Ovary (tissue), 9 donors: ENCODE measurements around the gene SLC16A9. TPM values are rescaled to one million over a fixed set of nuclear protein-coding genes. Genes with fewer than 3 reads are reported as not detected.
"Not testable (repeated sequence)": the region's sequence is repeated elsewhere in the genome, so short reads cannot be mapped to it uniquely, and the experiment has no call there.

Source experiments
- DNase-seq, 5 donors: peaks; one replicate each; pipeline ENCODE4 v3.0.0-alpha.2; 2019 to 2020
- H3K27ac ChIP-seq, 2 donors: fragments of 200-600 bp; one replicate each; pipeline versions ENCODE4 v1.5.1 to v1.8.0; 2019 to 2022
- H3K27me3 ChIP-seq: fragments of 200-600 bp; one replicate; pipeline ENCODE4 v1.8.0; 2022
- H3K36me3 ChIP-seq: fragments of 200-600 bp; sonication (generic); one replicate; pipeline ENCODE4 v1.5.1; 2019
- H3K4me1 ChIP-seq: one replicate; pipeline ENCODE4 v1.8.1; 2013; ENCODE audit warnings: mild to moderate bottlenecking, moderate library complexity; ENCODE audit not compliant: insufficient read depth
- H3K4me3 ChIP-seq: fragments of 200-600 bp; sonication (generic); one replicate; pipeline ENCODE4 v1.5.1; 2017
- H3K9me3 ChIP-seq, 2 donors: fragments of 200-600 bp in 1 of 2; sonication (generic) in 1 of 2; one replicate each; pipeline versions ENCODE4 v1.5.1 to v1.8.1; 2013 to 2019; ENCODE audit warnings: mild to moderate bottlenecking in 1 of 2, moderate library complexity in 1 of 2
- CTCF ChIP-seq, 3 donors: fragments of 450-650 bp in 2 of 3; fragments of 200-600 bp in 1 of 3; IDR thresholded peaks; one replicate each; pipeline versions ENCODE4 v1.5.1 to v1.8.0; 2016 to 2022; ENCODE audit warnings: antibody characterized with exemption in 3 of 3, mild to moderate bottlenecking in 1 of 3
- EP300 ChIP-seq: sonication (generic); formaldehyde crosslinking; IDR thresholded peaks from one replicate; pipeline ENCODE4 v1.6.1; 2017; ENCODE audit warnings: antibody characterized with exemption
- POLR2A ChIP-seq: fragments of 450-650 bp; IDR thresholded peaks from one replicate; pipeline ENCODE4 v1.6.1; 2017; ENCODE audit warnings: antibody characterized with exemption, mild to moderate bottlenecking, moderate library complexity
- WGBS, 3 donors: extraction: QIAGEN DNeasy Blood & Tissue Kit in 1 of 3; methylation state at CpG; one replicate each; pipeline versions ENCODE4 v1.1.5 to v1.1.7; 2013 to 2017; 5-methylcytosine and 5-hydroxymethylcytosine counted together
- intact Hi-C, 4 donors: fragments of 100-400 bp; cut with DNase I; formaldehyde crosslinking; loops; one replicate each; pipeline versions ENCODE4 v1.11.0 to v1.15.1; 2022 to 2023
- polyA plus RNA-seq, 2 donors: library from polyadenylated mRNA; stranded (reverse); fragments of 200-250 nt in 1 of 2; fragments of 350-450 nt in 1 of 2; fragmentation: Illumina TruSeq in 1 of 2; extraction: RNeasy Lipid Tissue Mini Kit (QIAGEN cat#74804) in 1 of 2; gene quantifications; one replicate each; pipeline ENCODE4 v1.2.3, GENCODE V29; 2013 to 2014
- total RNA-seq, 7 donors: library from RNA; depleted of rRNA in 2 of 7; stranded (reverse); fragments of >200 nt in 2 of 7; fragmentation: NEBNext Ultra II Directional in 3 of 7; extraction: Animal tissue kit (Norgen Biotek cat#: 25700) in 3 of 7; gene quantifications; one replicate each; pipeline versions ENCODE4 v1.1.0 to v1.2.4, GENCODE V29; 2016 to 2023
- donor health status: DM: no; HTN: no; CAD: no; lungs with moderate emphysema.
- donor health status: DM: no; HTN: no; CAD: no.
- donor health status: Bipolar disorder and iron deficiency.
- donor health status: DM: yes; HTN: yes; CAD: no.
- donor health status: DM: no; HTN: no; CAD: no.
- donor health status: DM: yes; HTN: yes; CAD: no.

SLC16A9 gene
- total and polyA plus RNA-seq, 9 donors, result 8.1 to 41.5 (median 30.7) TPM

DNA sequence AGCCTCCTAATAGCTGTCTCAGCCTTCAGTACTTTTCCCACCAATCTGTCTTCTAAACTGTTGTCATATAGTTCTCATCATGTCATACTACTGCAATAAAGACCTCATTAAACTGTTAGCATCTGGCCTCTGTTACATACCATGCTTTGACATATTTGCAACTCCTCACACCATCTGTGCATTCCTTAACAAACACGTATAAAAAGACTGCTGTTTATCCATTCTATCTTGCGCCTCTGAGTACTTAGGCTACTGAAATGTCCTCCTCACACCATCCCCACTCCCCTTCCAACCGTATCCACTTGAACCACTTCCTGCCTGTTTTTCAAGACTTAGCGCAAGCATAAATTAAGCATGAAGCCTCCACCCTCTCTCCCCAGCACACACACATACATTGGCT lies 41.6 kb downstream of the SLC16A9 start:
- no peak overlapping the region for H3K4me3 ChIP-seq
- 76 to 78% (median 77%) methylated on average over 4 of the region's 4 CpGs for WGBS, 3 donors
- TF ChIP-seq POLR2A (no peak), EP300 (no peak), CTCF (IDR thresholded peaks at IDR 0.05) (no peak)
- DNase-seq, result no peak
- no peaks in the 10 kb centered on the region for H3K27me3 ChIP-seq
- peaks cover 6% of the 10 kb centered on the region for H3K4me1 ChIP-seq
- no peak overlapping the region for H3K27ac ChIP-seq
- H3K36me3 ChIP-seq, result no peaks in the 10 kb centered on the region
- no peaks in the 10 kb centered on the region for H3K9me3 ChIP-seq
- intact Hi-C loops, result no loop called here

GRCh38 chr10:59666310-59666709 lies 43.3 kb downstream of the SLC16A9 start:
- TF ChIP-seq EP300 (no peak), POLR2A (no peak), CTCF (IDR thresholded peaks at IDR 0.05) (no peak)
- no peak for DNase-seq
- Histone ChIP-seq H3K27ac (no peak overlapping the region), H3K4me3 (no peak overlapping the region), H3K9me3 (no peaks in the 10 kb centered on the region), H3K4me1 (peaks cover 4% of the 10 kb centered on the region), H3K27me3 (no peaks in the 10 kb centered on the region), H3K36me3 (no peaks in the 10 kb centered on the region)
- intact Hi-C loops, result no loop called here

DNA sequence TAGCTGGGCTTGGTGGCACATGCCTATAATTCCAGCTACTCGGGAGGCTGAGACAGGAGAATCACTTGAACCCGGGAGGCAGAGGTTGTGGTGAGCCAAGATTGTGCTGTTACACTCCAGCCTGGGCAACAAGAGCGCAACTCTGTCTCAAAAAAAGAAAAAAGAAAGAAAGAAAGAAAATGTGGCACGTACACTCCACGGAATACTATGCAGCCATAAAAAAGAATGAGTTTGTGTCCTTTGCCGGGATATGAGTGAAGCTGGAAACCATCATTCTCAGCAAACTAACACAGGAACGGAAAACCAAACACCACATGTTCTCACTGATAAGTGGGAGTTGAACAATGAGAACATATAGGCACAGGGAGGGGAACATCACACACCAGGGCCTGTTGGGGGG lies 46.4 kb downstream of the SLC16A9 start:
- H3K4me1 ChIP-seq, DNase-seq, H3K27ac ChIP-seq, H3K27me3 ChIP-seq, H3K4me3 ChIP-seq, H3K36me3 ChIP-seq, H3K9me3 ChIP-seq, intact Hi-C loops: not testable (repeated sequence)
- 89 to 97% (median 95%) methylated on average over 7 of the region's 7 CpGs for WGBS, 3 donors

- no peak overlapping the region for H3K27ac ChIP-seq
- 82 to 100% (median 94%) methylated on average over 1 of the region's 1 CpG for WGBS, 3 donors
These were observed 51.9 kb downstream of the SLC16A9 start for GRCh38 chr10:59657724-59658123.

DNA sequence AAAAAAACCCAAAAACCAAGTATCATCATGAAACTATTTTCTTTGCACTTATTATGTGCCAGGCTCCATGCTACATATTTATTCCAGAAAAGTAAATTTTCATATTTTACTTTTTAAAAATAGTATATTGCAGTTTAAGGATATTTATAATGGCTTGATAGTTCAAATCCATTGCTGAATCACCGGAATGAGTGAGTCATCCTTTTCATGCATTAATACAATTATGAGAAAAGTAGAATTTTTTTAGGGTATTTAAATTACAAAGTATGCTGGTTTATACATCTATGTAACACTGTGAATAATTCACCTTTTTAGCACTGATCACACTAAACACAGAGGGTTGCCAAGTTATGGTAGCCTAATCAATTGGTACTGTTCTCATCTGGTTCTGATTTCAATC lies 54.3 kb downstream of the SLC16A9 start:
- Histone ChIP-seq H3K9me3 (no peaks in the 10 kb centered on the region), H3K27me3 (no peaks in the 10 kb centered on the region), H3K4me1 (peaks cover 3% of the 10 kb centered on the region), H3K27ac (no peak overlapping the region), H3K36me3 (no peaks in the 10 kb centered on the region), H3K4me3 (no peak overlapping the region)
- intact Hi-C loops, result no loop called here
- TF ChIP-seq EP300, result no peak
- TF ChIP-seq CTCF (IDR thresholded peaks at IDR 0.05), result no peak
- 64 to 81% (median 76%) methylated on average over 1 of the region's 1 CpG for WGBS, 3 donors
- no peak for DNase-seq

More at GRCh38 chr10:59657724-59658123, 51.9 kb downstream of the SLC16A9 start:
- DNase-seq, result no peak
- Histone ChIP-seq H3K9me3 (no peaks in the 10 kb centered on the region), H3K27me3 (no peaks in the 10 kb centered on the region), H3K4me1 (peaks cover 3% of the 10 kb centered on the region), H3K36me3 (no peaks in the 10 kb centered on the region), H3K4me3 (no peak overlapping the region)
- TF ChIP-seq EP300 (no peak), POLR2A (no peak), CTCF (IDR thresholded peaks at IDR 0.05) (no peak)
- intact Hi-C loops, result no loop called here
